GM20000 (cell line): ENCODE data around the gene MANBA.

Source experiments
- DNase-seq: peaks from one replicate; pipeline ENCODE4 v3.0.0; 2012; ENCODE audit warnings: low spot score
- CTCF ChIP-seq: IDR thresholded peaks from 2 replicates; pipeline ENCODE4 v1.5.1; 2012; ENCODE audit warnings: mild to moderate bottlenecking, control low read depth; ENCODE audit errors: extremely low read depth, missing control alignments

MANBA gene

GRCh38 chr4:102639598-102639997 is 121.2 kb downstream of the MANBA start:
- TF ChIP-seq CTCF: no peak

GRCh38 chr4:102638621-102639020 is 122.1 kb downstream of the MANBA start:
- no peak for TF ChIP-seq CTCF
- no peak for DNase-seq

More at GRCh38 chr4:102639598-102639997, 121.2 kb downstream of the MANBA start:
- no peak for DNase-seq

- no peak for TF ChIP-seq CTCF
- DNase-seq: no peak
These were observed 123.4 kb downstream of the MANBA start for GRCh38 chr4:102637391-102637790.

GRCh38 chr4:102633100-102633499 is 127.7 kb downstream of the MANBA start:
- TF ChIP-seq CTCF: no peak
- DNase-seq: no peak

- DNase-seq: no peak
- no peak for TF ChIP-seq CTCF
These were observed 128.3 kb downstream of the MANBA start for GRCh38 chr4:102632241-102633065.

- DNase-seq: no peak
- TF ChIP-seq CTCF: no peak
These were observed 129.2 kb downstream of the MANBA start for GRCh38 chr4:102631616-102632015.

- DNase-seq: no peak
- no peak for TF ChIP-seq CTCF
These were observed 131.1 kb downstream of the MANBA start for GRCh38 chr4:102629673-102630072.
